Right lobe of liver (tissue), 6 donors: ENCODE data around the gene CALCOCO1. TPM values are rescaled to one million over a fixed set of nuclear protein-coding genes. Genes with fewer than 3 reads are reported as not detected.

Experiments used
- ATAC-seq, 4 donors: fragments of 200-7000 bp; cut with Tn5 transposase; one replicate each; pipeline ENCODE4 v1.9.1; 2020; ENCODE audit warnings: mild to moderate bottlenecking in 4 of 4, moderate library complexity in 4 of 4
- DNase-seq, 3 donors: peaks; one replicate each; pipeline ENCODE4 v3.0.0-alpha.2; 2020
- H3K27ac ChIP-seq, 3 donors: fragments of 200-600 bp; one replicate each; pipeline ENCODE4 v1.8.0; 2022
- H3K27me3 ChIP-seq, 2 donors: fragments of 200-600 bp; one replicate each; pipeline ENCODE4 v1.8.0; 2022
- H3K36me3 ChIP-seq, 4 donors: fragments of 200-600 bp; sonication (generic) in 1 of 4; one replicate each; pipeline versions ENCODE4 v1.5.1 to v1.8.0; 2017 to 2022; ENCODE audit warnings: control low read depth in 1 of 4
- H3K4me1 ChIP-seq, 4 donors: fragments of 200-600 bp; sonication (generic) in 1 of 4; one replicate each; pipeline versions ENCODE4 v1.5.1 to v1.8.0; 2017 to 2022; ENCODE audit warnings: control low read depth in 1 of 4
- H3K4me3 ChIP-seq, 3 donors: fragments of 200-600 bp; one replicate each; pipeline ENCODE4 v1.8.0; 2022
- H3K9me3 ChIP-seq, 4 donors: fragments of 200-600 bp; sonication (generic) in 1 of 4; one replicate each; pipeline versions ENCODE4 v1.5.1 to v1.8.0; 2017 to 2022; ENCODE audit warnings: control low read depth in 1 of 4
- POLR2A ChIP-seq: fragments of 450-650 bp; IDR thresholded peaks from one replicate; pipeline ENCODE4 v1.6.1; 2017; ENCODE audit warnings: antibody characterized with exemption, mild to moderate bottlenecking
- WGBS: methylation state at CpG from one replicate; pipeline ENCODE4 v1.1.6; 2018; ENCODE audit warnings: low coverage, low lambda C conversion rate; ENCODE audit not compliant: insufficient coverage; ENCODE audit errors: missing lambda C conversion rate; 5-methylcytosine and 5-hydroxymethylcytosine counted together
- intact Hi-C, 2 donors: fragments of 100-400 bp; cut with DNase I; formaldehyde crosslinking; loops; one replicate each; pipeline versions ENCODE4 v1.11.2 to v1.14.1; 2022
- total RNA-seq, 6 experiments: library from RNA; depleted of rRNA in 2 of 6; stranded (reverse); fragments of >200 nt in 2 of 6; fragmentation: NEBNext Ultra II Directional in 3 of 6; extraction: Animal tissue kit (Norgen Biotek cat#: 25700) in 3 of 6; gene quantifications; one replicate each; pipeline versions ENCODE4 v1.1.0 to v1.2.4, GENCODE V29; 2016 to 2023
- TF ChIP-seq, protein P1 (sequence below), 4 donors: fragments of 200-600 bp in 3 of 4; fragments of 450-650 bp in 1 of 4; IDR thresholded peaks; one replicate each; pipeline versions ENCODE4 v1.5.1 to v1.8.0; 2016 to 2022; ENCODE audit warnings: antibody characterized with exemption in 4 of 4, mild to moderate bottlenecking in 2 of 4
- donor health status: DM: no; HTN: yes; CAD: no.
- donor health status: DM: no; HTN: no; CAD: no.
- donor health status: DM: no; HTN: no; CAD: no.
- donor health status: DM: no; HTN: yes; CAD: no.
- donor health status: DM: no; HTN: yes; CAD: no.

The CALCOCO1 gene
- total RNA-seq, 6 experiments from 2014 or later, result 25.4 to 53.7 (median 34.2) TPM

DNA sequence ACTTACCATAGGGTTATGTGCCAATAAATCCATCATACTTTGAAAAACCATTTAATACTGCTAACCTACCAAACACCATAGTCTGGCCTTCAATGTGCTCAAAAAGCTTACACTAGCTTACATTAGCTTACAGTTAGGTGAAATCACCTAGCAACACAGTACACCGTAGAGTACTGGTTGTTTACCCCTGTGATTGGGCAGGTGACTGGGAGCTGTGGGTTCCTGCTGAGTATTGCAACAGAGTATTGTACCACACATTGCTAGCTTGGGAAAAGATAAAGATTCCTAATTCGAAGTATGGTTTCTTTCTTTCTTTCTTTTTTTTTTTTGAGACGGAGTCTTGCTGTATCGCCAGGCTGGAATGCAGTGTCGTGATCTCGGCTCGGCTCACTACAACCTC lies 56.9 kb downstream of the CALCOCO1 start:
- no peaks in the 10 kb centered on the region for H3K27me3 ChIP-seq
- intact Hi-C loops, result loop anchor here in 1 of 2 donors (10.0 kb wide), 1 partner anchor 126 kb away; no protein-coding TSS in a partner anchor
- no peak for ATAC-seq
- WGBS, result 48% methylated on average over 2 of the region's 7 CpGs
- no peak overlapping the region for H3K27ac ChIP-seq
- DNase-seq, result no peak
- no peaks in the 10 kb centered on the region for H3K9me3 ChIP-seq
- H3K4me3 ChIP-seq, result no peak overlapping the region
- no peak for TF ChIP-seq POLR2A
- TF ChIP-seq, protein P1, sequence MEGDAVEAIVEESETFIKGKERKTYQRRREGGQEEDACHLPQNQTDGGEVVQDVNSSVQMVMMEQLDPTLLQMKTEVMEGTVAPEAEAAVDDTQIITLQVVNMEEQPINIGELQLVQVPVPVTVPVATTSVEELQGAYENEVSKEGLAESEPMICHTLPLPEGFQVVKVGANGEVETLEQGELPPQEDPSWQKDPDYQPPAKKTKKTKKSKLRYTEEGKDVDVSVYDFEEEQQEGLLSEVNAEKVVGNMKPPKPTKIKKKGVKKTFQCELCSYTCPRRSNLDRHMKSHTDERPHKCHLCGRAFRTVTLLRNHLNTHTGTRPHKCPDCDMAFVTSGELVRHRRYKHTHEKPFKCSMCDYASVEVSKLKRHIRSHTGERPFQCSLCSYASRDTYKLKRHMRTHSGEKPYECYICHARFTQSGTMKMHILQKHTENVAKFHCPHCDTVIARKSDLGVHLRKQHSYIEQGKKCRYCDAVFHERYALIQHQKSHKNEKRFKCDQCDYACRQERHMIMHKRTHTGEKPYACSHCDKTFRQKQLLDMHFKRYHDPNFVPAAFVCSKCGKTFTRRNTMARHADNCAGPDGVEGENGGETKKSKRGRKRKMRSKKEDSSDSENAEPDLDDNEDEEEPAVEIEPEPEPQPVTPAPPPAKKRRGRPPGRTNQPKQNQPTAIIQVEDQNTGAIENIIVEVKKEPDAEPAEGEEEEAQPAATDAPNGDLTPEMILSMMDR (IDR thresholded peaks at IDR 0.05), result no peak
- H3K4me1 ChIP-seq, result peaks cover 0 to 7% (median 0%) of the 10 kb centered on the region in 4 donors
- peaks cover 0 to 63% (median 26%) of the 10 kb centered on the region in 4 donors for H3K36me3 ChIP-seq

DNA sequence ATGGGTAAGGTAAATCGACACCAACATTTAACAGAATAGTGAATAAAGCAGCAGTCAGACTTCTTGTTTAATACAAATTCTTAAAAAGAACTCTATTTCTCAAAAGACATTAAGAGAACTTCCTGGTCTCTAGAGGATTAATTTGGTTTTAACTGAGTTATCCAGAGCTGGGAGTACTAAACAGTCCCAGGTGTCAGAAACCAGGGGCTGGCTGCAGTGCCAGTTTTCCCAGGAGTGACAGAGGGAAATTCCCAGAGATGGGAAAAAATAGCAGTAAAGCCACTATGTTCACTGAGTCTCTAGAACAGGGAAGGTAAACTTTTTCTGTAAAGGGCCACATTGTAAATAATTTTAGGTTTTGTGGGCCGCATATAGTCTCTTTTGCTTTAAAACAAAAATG lies 60.2 kb downstream of the CALCOCO1 start:
- DNase-seq (no peak), ATAC-seq (no peak)
- H3K4me3 ChIP-seq, result no peak overlapping the region
- peaks cover 0 to 79% (median 28%) of the 10 kb centered on the region in 4 donors for H3K36me3 ChIP-seq
- H3K9me3 ChIP-seq, result no peaks in the 10 kb centered on the region
- H3K4me1 ChIP-seq, result no peaks in the 10 kb centered on the region
- intact Hi-C loops, result no loop called here
- H3K27ac ChIP-seq, result no peak overlapping the region
- TF ChIP-seq, protein P1 (IDR thresholded peaks at IDR 0.05), result no peak
- no peak for TF ChIP-seq POLR2A
- H3K27me3 ChIP-seq, result no peaks in the 10 kb centered on the region
- WGBS, result 100% methylated on average over 2 of the region's 2 CpGs

DNA sequence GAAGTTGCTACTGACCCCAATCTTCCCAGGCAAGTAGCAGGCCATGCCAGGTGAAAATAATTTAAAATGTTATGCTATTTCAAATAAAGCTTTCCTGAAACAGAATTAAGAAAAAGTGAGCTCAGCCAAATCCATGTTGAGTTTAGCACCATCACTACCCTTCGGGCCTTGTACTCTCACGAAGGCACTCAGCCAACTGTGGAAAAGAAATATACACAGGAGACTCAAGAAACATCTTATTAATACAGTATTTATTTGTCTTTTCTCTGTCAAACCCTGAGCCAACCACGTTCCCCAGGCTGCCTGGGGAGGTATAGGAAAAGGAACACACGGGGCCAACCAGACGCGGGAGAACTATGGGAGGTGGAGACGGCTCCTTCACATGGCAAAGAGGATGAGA lies 62.3 kb downstream of the CALCOCO1 start:
- Histone ChIP-seq H3K36me3 (peaks cover 0 to 61% (median 22%) of the 10 kb centered on the region in 4 donors), H3K4me1 (peaks cover 0 to 11% (median 5%) of the 10 kb centered on the region in 4 donors), H3K27me3 (no peaks in the 10 kb centered on the region), H3K27ac (no peak overlapping the region), H3K4me3 (no peak overlapping the region), H3K9me3 (no peaks in the 10 kb centered on the region)
- DNase-seq (no peak), ATAC-seq (no peak)
- 87% methylated on average over 5 of the region's 7 CpGs for WGBS
- TF ChIP-seq POLR2A, result no peak
- TF ChIP-seq, protein P1 (IDR thresholded peaks at IDR 0.05), result no peak
- intact Hi-C loops, result no loop called here

DNA sequence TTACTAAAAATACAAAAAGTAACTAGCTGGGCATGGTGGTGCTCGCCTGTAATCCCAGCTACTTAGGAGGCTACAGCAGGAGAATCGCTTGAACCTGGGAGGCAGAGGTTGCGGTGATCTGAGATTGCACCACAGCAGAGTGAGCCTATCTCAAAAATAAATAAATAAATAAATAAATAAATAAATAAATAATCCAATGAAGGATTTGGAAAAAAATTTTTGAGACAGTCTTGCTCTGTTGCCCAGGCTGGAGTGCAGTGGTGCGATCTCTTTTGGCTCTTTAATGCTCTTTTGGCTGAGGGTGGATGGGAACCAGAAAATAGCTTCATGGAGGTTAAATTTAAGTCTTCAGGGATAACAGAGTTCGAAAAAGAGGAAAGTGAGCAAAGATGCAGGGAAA lies 63.1 kb downstream of the CALCOCO1 start:
- Histone ChIP-seq H3K27ac (no peak overlapping the region), H3K4me1 (peaks cover 0 to 16% (median 9%) of the 10 kb centered on the region in 4 donors), H3K36me3 (peaks cover 0 to 56% (median 19%) of the 10 kb centered on the region in 4 donors), H3K27me3 (no peaks in the 10 kb centered on the region), H3K9me3 (no peaks in the 10 kb centered on the region), H3K4me3 (no peak overlapping the region)
- intact Hi-C loops, result no loop called here
- no peak for DNase-seq
- ATAC-seq, result no peak
- TF ChIP-seq, protein P1 (IDR thresholded peaks at IDR 0.05), result no peak
- no peak for TF ChIP-seq POLR2A
- WGBS, result 86% methylated on average over 5 of the region's 5 CpGs
